GM23248 (cell line): ENCODE measurements around the gene KLHL14. TPM values are rescaled to one million over a fixed set of nuclear protein-coding genes. Genes with fewer than 3 reads are reported as not detected.

Experiments used
- DNase-seq: peaks from one replicate; pipeline ENCODE4 v3.0.0-alpha.2; 2015
- H2AFZ ChIP-seq: fragments of 200-600 bp; sonication (generic); 2 replicates; pipeline ENCODE4 v1.6.1; 2016; ENCODE audit warnings: antibody characterized with exemption
- H3F3A ChIP-seq: fragments of 200-600 bp; sonication (generic); 2 replicates; pipeline ENCODE4 v1.6.1; 2016; ENCODE audit warnings: mild to moderate bottlenecking, antibody characterized with exemption, mixed run types; ENCODE audit not compliant: insufficient read depth
- H3K27ac ChIP-seq: fragments of 200-600 bp; sonication (generic); 2 replicates; pipeline ENCODE4 v1.5.1; 2016; ENCODE audit warnings: mild to moderate bottlenecking
- H3K27me3 ChIP-seq: fragments of 200-600 bp; sonication (generic); replicated peaks from 2 replicates; pipeline ENCODE4 v1.6.1; 2016; ENCODE audit warnings: mild to moderate bottlenecking; ENCODE audit not compliant: insufficient read depth
- H3K36me3 ChIP-seq: fragments of 200-600 bp; sonication (generic); 2 replicates; pipeline ENCODE4 v1.6.1; 2016; ENCODE audit warnings: low read depth, mild to moderate bottlenecking
- H3K4me1 ChIP-seq: fragments of 200-600 bp; sonication (generic); 2 replicates; pipeline ENCODE4 v1.6.1; 2016; ENCODE audit warnings: mild to moderate bottlenecking; ENCODE audit not compliant: insufficient read depth
- H3K4me2 ChIP-seq: fragments of 200-600 bp; sonication (generic); one replicate; pipeline ENCODE4 v1.6.1; 2016; ENCODE audit warnings: mild to moderate bottlenecking; ENCODE audit not compliant: unreplicated experiment
- H3K4me3 ChIP-seq: fragments of 200-600 bp; sonication (generic); 2 replicates; pipeline ENCODE4 v1.5.1; 2016; ENCODE audit warnings: mild to moderate bottlenecking
- H3K79me2 ChIP-seq: fragments of 200-600 bp; sonication (generic); 2 replicates; pipeline ENCODE4 v1.6.1; 2016; ENCODE audit warnings: mild to moderate bottlenecking; ENCODE audit not compliant: insufficient read depth
- H3K9ac ChIP-seq: fragments of 200-600 bp; sonication (generic); 2 replicates; pipeline ENCODE4 v1.6.1; 2016; ENCODE audit warnings: mild to moderate bottlenecking
- H3K9me2 ChIP-seq: fragments of 200-600 bp; sonication (generic); 2 replicates; pipeline ENCODE4 v1.6.1; 2016; ENCODE audit warnings: mixed run types, mild to moderate bottlenecking, moderate library complexity; ENCODE audit not compliant: insufficient read depth
- H3K9me3 ChIP-seq: fragments of 200-600 bp; sonication (generic); one replicate; pipeline ENCODE4 v1.6.1; 2017; ENCODE audit warnings: low read depth
- H4K20me1 ChIP-seq: fragments of 200-600 bp; sonication (generic); 2 replicates; pipeline ENCODE4 v1.6.0; 2016; ENCODE audit not compliant: insufficient read depth
- EZH2 ChIP-seq: fragments of 200-600 bp; sonication (generic); IDR thresholded peaks from 2 replicates; pipeline ENCODE4 v1.6.1; 2018; ENCODE audit warnings: antibody characterized with exemption, mild to moderate bottlenecking; ENCODE audit not compliant: insufficient read depth, poor library complexity, severe bottlenecking
- EZH2phosphoT487 ChIP-seq: fragments of 200-600 bp; sonication (generic); IDR thresholded peaks from 2 replicates; pipeline ENCODE4 v1.6.1; 2018; ENCODE audit warnings: antibody characterized with exemption, moderate library complexity, mild to moderate bottlenecking, low read depth; ENCODE audit not compliant: insufficient read depth
- WGBS, 2 experiments: methylation state at CpG; one replicate each; pipeline ENCODE4 v1.1.6; 2015 to 2017; ENCODE audit warnings: low lambda C conversion rate in 2 of 2, low coverage in 1 of 2; ENCODE audit errors: missing lambda C conversion rate in 2 of 2; 5-methylcytosine and 5-hydroxymethylcytosine counted together
- in situ Hi-C: fragments of 300-500 bp; cut with MboI; formaldehyde crosslinking; loops from 2 replicates; pipeline ENCODE4 v1.15.0; 2020
- polyA plus RNA-seq: library from polyadenylated mRNA; unstranded; fragments of >200 nt; fragmentation: Nextera tagmentation; extraction: Ambion mirVana; gene quantifications from 2 replicates; pipeline ENCODE4 v1.2.1, GENCODE V29; 2016
- total RNA-seq: library from RNA; depleted of rRNA; stranded (reverse); fragments of >200 nt; shearing (Covaris generic); gene quantifications from 2 replicates; pipeline ENCODE4 v1.2.3, GENCODE V29; 2014

Gene KLHL14
- total and polyA plus RNA-seq, 2 experiments from 2014 or later: not detected

DNA sequence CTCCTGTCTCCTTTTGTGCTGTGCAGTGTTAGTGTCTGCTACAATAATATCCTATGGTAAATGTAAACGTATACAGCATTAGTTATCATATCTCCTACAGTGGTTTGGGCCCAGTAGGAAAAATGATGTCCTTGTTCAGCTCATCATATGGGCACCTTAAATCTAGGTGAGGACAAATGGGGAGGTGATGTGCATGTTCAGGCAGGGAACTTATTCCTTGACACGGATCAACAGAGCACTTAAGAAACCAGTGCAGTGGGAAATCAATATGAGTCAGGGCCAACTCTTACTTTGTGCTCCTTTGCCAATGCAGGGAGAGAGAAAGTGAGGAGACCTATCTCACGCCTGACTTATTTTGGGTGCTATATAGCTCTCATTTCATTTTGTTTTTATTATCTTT is 76.4 kb downstream of the KLHL14 start:
- in situ Hi-C loops: no loop called here
- Histone ChIP-seq H3K9me3 (no peaks in the 10 kb centered on the region), H3K9ac (no peak overlapping the region), H3K9me2 (no peaks in the 10 kb centered on the region), H3K27ac (no peak overlapping the region), H3K4me1 (no peaks in the 10 kb centered on the region), H3K27me3 (no peaks in the 10 kb centered on the region), H2AFZ (no peak overlapping the region), H3K4me2 (no peak overlapping the region), H3K4me3 (no peak overlapping the region), H3K79me2 (no peaks in the 10 kb centered on the region), H3F3A (no peaks in the 10 kb centered on the region), H4K20me1 (no peaks in the 10 kb centered on the region), H3K36me3 (no peaks in the 10 kb centered on the region)
- DNase-seq: no peak
- TF ChIP-seq EZH2: no peak
- 27 to 32% methylated on average over 3 of the region's 3 CpGs for WGBS, 2 experiments

DNA sequence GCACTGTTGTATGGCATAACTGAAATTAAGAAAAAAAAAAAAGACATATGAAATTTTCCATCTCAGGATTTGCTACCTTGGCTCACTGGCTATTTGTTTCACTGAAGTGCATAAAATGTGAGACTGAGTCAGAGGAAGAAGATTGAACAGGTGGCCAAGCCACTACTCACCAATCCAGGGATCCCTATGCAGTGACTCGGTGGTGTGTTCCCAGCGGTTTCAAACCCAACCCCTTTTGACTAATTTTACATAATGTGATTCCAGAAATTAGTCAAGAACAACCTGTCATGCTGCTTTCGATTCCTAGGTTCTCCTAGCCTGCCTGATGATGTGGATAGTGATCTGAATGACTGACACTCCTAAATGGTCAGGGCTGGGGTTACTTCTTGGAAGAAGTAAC is 77.3 kb downstream of the KLHL14 start:
- no peaks in the 10 kb centered on the region for H3F3A ChIP-seq
- H3K36me3 ChIP-seq: no peaks in the 10 kb centered on the region
- no peak overlapping the region for H3K4me3 ChIP-seq
- H3K27ac ChIP-seq: no peak overlapping the region
- H3K9ac ChIP-seq: no peak overlapping the region
- H3K79me2 ChIP-seq: no peaks in the 10 kb centered on the region
- no peak for DNase-seq
- H3K27me3 ChIP-seq: no peaks in the 10 kb centered on the region
- no peaks in the 10 kb centered on the region for H4K20me1 ChIP-seq
- H3K9me2 ChIP-seq: no peaks in the 10 kb centered on the region
- TF ChIP-seq EZH2phosphoT487 (no peak), EZH2 (no peak)
- no peaks in the 10 kb centered on the region for H3K9me3 ChIP-seq
- H2AFZ ChIP-seq: no peak overlapping the region
- in situ Hi-C loops: no loop called here
- H3K4me2 ChIP-seq: no peak overlapping the region
- WGBS, 2 experiments: 37 to 51% methylated on average over 3 of the region's 3 CpGs
- H3K4me1 ChIP-seq: no peaks in the 10 kb centered on the region

DNA sequence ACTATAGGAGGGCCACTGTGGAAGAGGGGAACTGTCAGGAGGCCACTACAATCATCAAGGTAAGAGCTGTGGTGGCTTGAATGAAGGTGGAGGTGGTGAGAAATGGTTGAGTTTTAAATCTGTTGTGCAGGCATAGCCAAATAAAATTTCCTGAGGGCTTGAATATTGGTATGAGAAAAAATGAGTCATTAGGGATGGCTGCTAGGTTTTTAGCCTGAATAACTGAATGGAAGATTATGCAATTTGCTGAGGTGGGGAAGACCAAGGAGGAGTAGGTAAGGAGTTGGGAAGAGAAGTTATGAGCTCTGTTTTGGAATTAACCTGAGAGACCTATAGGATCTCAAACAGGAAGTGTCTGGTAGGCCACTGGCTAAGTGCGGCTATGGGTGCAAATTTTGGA is 84.0 kb downstream of the KLHL14 start:
- no peaks in the 10 kb centered on the region for H3K27me3 ChIP-seq
- H3K9me3 ChIP-seq: no peaks in the 10 kb centered on the region
- H3K27ac ChIP-seq: no peak overlapping the region
- H3K4me2 ChIP-seq: no peak overlapping the region
- H3F3A ChIP-seq: no peaks in the 10 kb centered on the region
- TF ChIP-seq EZH2: no peak
- TF ChIP-seq EZH2phosphoT487: no peak
- no peaks in the 10 kb centered on the region for H3K4me1 ChIP-seq
- no peak overlapping the region for H2AFZ ChIP-seq
- H3K9ac ChIP-seq: no peak overlapping the region
- in situ Hi-C loops: no loop called here
- H3K4me3 ChIP-seq: no peak overlapping the region
- no peaks in the 10 kb centered on the region for H3K79me2 ChIP-seq
- 71 to 79% methylated on average over 1 of the region's 1 CpG for WGBS, 2 experiments
- DNase-seq: peak; percentile 2
- no peaks in the 10 kb centered on the region for H3K36me3 ChIP-seq
- H4K20me1 ChIP-seq: no peaks in the 10 kb centered on the region
- no peaks in the 10 kb centered on the region for H3K9me2 ChIP-seq

DNA sequence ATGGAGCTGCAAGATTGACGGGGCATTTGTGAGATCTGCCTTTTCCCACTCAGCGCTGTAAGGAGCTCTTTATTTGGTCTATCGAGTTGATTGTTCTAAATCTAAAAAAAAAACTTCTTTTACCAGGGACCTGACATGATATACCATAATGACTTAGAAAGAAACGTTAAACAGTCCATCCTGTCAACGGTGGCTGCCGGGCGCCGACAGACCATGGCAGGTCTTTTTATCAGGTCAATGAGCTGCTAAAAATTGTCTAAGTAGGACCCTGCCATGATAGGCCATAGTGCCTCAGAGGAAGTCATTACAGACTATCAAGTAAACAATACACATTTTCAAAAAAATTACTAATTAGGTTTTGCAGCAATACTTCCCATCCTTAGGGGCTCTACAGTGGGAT is 87.9 kb downstream of the KLHL14 start:
- H3K4me2 ChIP-seq: no peak overlapping the region
- no peaks in the 10 kb centered on the region for H3K9me2 ChIP-seq
- no peaks in the 10 kb centered on the region for H3K79me2 ChIP-seq
- H2AFZ ChIP-seq: no peak overlapping the region
- in situ Hi-C loops: no loop called here
- H3K27ac ChIP-seq: no peak overlapping the region
- no peaks in the 10 kb centered on the region for H3K4me1 ChIP-seq
- H4K20me1 ChIP-seq: no peaks in the 10 kb centered on the region
- no peaks in the 10 kb centered on the region for H3K27me3 ChIP-seq
- 36 to 44% methylated on average over 8 of the region's 8 CpGs for WGBS, 2 experiments
- H3F3A ChIP-seq: no peaks in the 10 kb centered on the region
- H3K9me3 ChIP-seq: no peaks in the 10 kb centered on the region
- no peak overlapping the region for H3K9ac ChIP-seq
- H3K4me3 ChIP-seq: no peak overlapping the region
- TF ChIP-seq EZH2phosphoT487 (no peak), EZH2 (no peak)
- H3K36me3 ChIP-seq: no peaks in the 10 kb centered on the region
- no peak for DNase-seq

DNA sequence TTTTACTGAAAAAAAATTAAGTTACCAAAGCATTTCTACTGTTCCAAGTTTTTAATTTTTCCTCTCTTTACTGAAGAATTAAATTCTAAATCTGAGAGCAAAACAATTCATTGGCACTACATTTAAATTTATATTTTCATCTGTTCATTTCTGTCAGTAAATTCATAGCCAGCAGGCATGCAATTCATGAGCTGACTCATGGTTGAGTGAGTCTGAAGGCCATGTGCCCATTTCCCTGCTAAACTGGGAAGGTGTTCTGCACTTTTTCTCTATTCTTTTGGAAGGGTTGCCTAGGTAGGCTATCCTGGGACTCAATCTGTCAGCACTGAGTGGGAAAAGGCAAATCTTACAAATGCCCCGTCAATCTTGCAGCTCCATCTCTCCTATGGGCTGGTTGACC is 88.7 kb downstream of the KLHL14 start:
- DNase-seq: no peak
- H3K9ac ChIP-seq: no peak overlapping the region
- 33 to 38% methylated on average over 1 of the region's 1 CpG for WGBS, 2 experiments

More for the DNA sequence above, 88.7 kb downstream of the KLHL14 start:
- Histone ChIP-seq H3K27ac (no peak overlapping the region), H4K20me1 (no peaks in the 10 kb centered on the region), H2AFZ (no peak overlapping the region), H3K79me2 (no peaks in the 10 kb centered on the region), H3K4me1 (no peaks in the 10 kb centered on the region), H3K9me3 (no peaks in the 10 kb centered on the region), H3K4me2 (no peak overlapping the region), H3K36me3 (no peaks in the 10 kb centered on the region), H3K9me2 (no peaks in the 10 kb centered on the region), H3K4me3 (no peak overlapping the region), H3F3A (no peaks in the 10 kb centered on the region), H3K27me3 (no peaks in the 10 kb centered on the region)
- in situ Hi-C loops: no loop called here
- TF ChIP-seq EZH2: no peak
- no peak for TF ChIP-seq EZH2phosphoT487
